HepG2 (cell line): ENCODE data around the gene FBXO11. TPM values are rescaled to one million over a fixed set of nuclear protein-coding genes. Genes with fewer than 3 reads are reported as not detected.
A peak's percentile ranks its signal among the peaks of the same experiment; 100 is the strongest.

Source experiments
- ATF1 ChIP-seq: IDR thresholded peaks from 2 replicates; pipeline ENCODE4 v1.6.1; 2016; ENCODE audit warnings: mild to moderate bottlenecking, control low read depth
- GABPA ChIP-seq, 2 experiments: IDR thresholded peaks; 2 replicates each; pipeline ENCODE4 v1.6.1; 2011 to 2016; ENCODE audit warnings: low read depth in 2 of 2, low read length in 1 of 2, missing biosample characterization in 1 of 2, missing genetic modification characterization in 1 of 2
- KAT2B ChIP-seq: fragments of 150-350 bp; IDR thresholded peaks from 2 replicates; pipeline ENCODE4 v1.6.1; 2014; ENCODE audit warnings: low read depth, low read length, borderline replicate concordance
- LCORL ChIP-seq, 2 experiments: fragments of 450-650 bp in 1 of 2; sonication (generic) in 1 of 2; formaldehyde crosslinking in 1 of 2; IDR thresholded peaks; 2 replicates each; pipeline versions ENCODE4 v1.5.0 to v1.6.1; 2017 to 2020; ENCODE audit warnings: antibody characterized with exemption in 1 of 2, missing genetic modification reagents in 1 of 2
- NFKB2 ChIP-seq: sonication (generic); formaldehyde crosslinking; IDR thresholded peaks from 2 replicates; pipeline ENCODE4 v1.4.0; 2020; ENCODE audit warnings: missing genetic modification reagents, borderline replicate concordance
- POLR2AphosphoS2 ChIP-seq: IDR thresholded peaks from 2 replicates; pipeline ENCODE4 v1.6.1; 2011; ENCODE audit warnings: low read depth, low read length, improper control_type of control experiment
- ZNF12 ChIP-seq: sonication (generic); formaldehyde crosslinking; IDR thresholded peaks from 2 replicates; pipeline ENCODE4 v1.5.0; 2020; ENCODE audit warnings: missing genetic modification reagents
- ZNF335 ChIP-seq: sonication (generic); formaldehyde crosslinking; IDR thresholded peaks from 2 replicates; pipeline ENCODE4 v1.4.0; 2020; ENCODE audit warnings: missing genetic modification reagents
- ZNF510 ChIP-seq: sonication (generic); formaldehyde crosslinking; IDR thresholded peaks from 2 replicates; pipeline ENCODE4 v1.4.0; 2020; ENCODE audit warnings: low read depth, mild to moderate bottlenecking, missing genetic modification reagents
- ZNF543 ChIP-seq: sonication (generic); formaldehyde crosslinking; IDR thresholded peaks from 2 replicates; pipeline ENCODE4 v1.4.0; 2020; ENCODE audit warnings: mild to moderate bottlenecking, missing genetic modification reagents
- ZNF850 ChIP-seq: sonication (generic); formaldehyde crosslinking; conservative IDR thresholded peaks from 2 replicates; pipeline ENCODE4 v1.9.0; 2021; ENCODE audit warnings: mild to moderate bottlenecking, missing genetic modification reagents
- polyA plus RNA-seq, 8 experiments: library from polyadenylated mRNA; depleted of rRNA in 3 of 8; stranded (reverse) in 7 of 8; unstranded in 1 of 8; fragments of >200 nt; fragmentation: Illumina TruSeq in 4 of 8; extraction: Trizol in 4 of 8; gene quantifications; 2 replicates each; pipeline versions ENCODE4 v1.2.1 to v1.2.3, GENCODE V29; 2011 to 2016; ENCODE audit warnings: low read depth in 4 of 8, missing spikeins in 1 of 8, mixed read lengths in 1 of 8; ENCODE audit not compliant: insufficient read depth in 1 of 8
- total RNA-seq, 5 experiments: library from RNA; depleted of rRNA; stranded (reverse); fragments of >200 nt; fragmentation: Illumina TruSeq; extraction: Trizol; gene quantifications; 2 replicates each; pipeline ENCODE4 v1.2.3, GENCODE V29; 2016; ENCODE audit warnings: low read depth in 1 of 5
- TF ChIP-seq, protein P1 (sequence below): sonication (generic); formaldehyde crosslinking; IDR thresholded peaks from 2 replicates; pipeline ENCODE4 v1.8.0; 2022; ENCODE audit warnings: mild to moderate bottlenecking, missing genetic modification reagents; ENCODE audit not compliant: insufficient replicate concordance
- TF ChIP-seq, protein P2 (sequence below), 2 experiments: fragments of 450-650 bp in 1 of 2; sonication (generic) in 1 of 2; formaldehyde crosslinking; IDR thresholded peaks; 2 replicates each; pipeline versions ENCODE4 v1.5.0 to v1.8.0; 2020 to 2022; ENCODE audit warnings: mild to moderate bottlenecking in 1 of 2, missing genetic modification reagents in 1 of 2
- TF ChIP-seq, protein P3 (sequence below): sonication (generic); formaldehyde crosslinking; IDR thresholded peaks from 2 replicates; pipeline ENCODE4 v1.4.0; 2020; ENCODE audit warnings: missing genetic modification reagents, mild to moderate bottlenecking, borderline replicate concordance
- TF ChIP-seq, protein P4 (sequence below): sonication (generic); formaldehyde crosslinking; IDR thresholded peaks from 2 replicates; pipeline ENCODE4 v1.8.0; 2022; ENCODE audit warnings: missing genetic modification reagents, mild to moderate bottlenecking, inconsistent platforms, borderline replicate concordance
- TF ChIP-seq, protein P5 (sequence below): sonication (generic); formaldehyde crosslinking; IDR thresholded peaks from 2 replicates; pipeline ENCODE4 v1.4.0; 2020; ENCODE audit warnings: missing genetic modification reagents, borderline replicate concordance
- TF ChIP-seq, protein P6 (sequence below): IDR thresholded peaks from 2 replicates; pipeline ENCODE4 v1.6.1; 2016; ENCODE audit warnings: missing genetic modification reagents, missing compliant biosample characterization

Gene FBXO11
- total and polyA plus RNA-seq, 2 of the 13 experiments (the other 11 are each of a cell fraction or from before 2014, with no cell fraction given), result 27.9 to 47.6 TPM

DNA sequence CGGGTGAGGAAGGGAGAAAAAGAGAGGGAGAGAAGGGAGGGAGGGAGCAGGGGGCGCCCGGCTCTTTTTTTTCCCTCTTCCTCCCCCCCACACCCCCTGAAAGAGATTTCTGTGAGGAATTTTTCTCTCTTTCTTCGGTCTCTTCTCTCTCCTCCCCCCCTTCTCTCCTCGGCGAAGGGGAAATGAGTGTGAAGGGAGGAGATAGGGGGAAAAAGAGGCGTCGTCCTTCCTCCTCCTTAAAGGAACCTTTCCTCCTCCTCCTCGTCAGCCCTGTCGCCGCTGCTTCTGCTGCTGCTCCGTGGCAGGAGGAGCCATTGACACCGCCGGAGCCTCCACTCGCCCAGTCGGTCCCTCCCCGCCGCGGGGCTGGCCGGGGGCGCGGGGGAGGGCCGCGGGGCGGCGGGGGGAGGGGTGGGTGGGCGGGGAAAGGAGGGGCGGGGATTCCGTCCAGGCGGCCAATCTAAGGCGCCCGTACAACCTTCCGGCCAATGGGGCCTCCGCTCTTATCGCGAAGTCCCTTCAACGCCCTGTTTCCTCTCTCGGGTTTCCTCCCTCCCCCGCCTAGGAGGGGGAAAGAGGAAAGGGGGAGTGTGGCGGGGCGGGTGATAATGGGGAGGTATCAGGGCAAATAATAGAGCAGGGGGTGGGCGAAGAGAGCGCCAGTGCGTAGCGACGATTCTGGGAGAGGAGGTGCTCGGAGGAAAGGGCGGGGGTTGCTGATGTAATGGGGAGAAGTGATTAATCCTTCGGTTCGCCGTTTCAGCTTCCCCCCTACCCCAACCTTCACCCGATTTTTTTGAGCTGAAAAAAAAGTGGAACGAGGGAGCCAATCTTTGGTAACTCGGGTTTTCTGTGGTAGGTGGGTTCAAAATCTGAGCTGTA is at the start of gene FBXO11 (continued):
- TF ChIP-seq, protein P1, sequence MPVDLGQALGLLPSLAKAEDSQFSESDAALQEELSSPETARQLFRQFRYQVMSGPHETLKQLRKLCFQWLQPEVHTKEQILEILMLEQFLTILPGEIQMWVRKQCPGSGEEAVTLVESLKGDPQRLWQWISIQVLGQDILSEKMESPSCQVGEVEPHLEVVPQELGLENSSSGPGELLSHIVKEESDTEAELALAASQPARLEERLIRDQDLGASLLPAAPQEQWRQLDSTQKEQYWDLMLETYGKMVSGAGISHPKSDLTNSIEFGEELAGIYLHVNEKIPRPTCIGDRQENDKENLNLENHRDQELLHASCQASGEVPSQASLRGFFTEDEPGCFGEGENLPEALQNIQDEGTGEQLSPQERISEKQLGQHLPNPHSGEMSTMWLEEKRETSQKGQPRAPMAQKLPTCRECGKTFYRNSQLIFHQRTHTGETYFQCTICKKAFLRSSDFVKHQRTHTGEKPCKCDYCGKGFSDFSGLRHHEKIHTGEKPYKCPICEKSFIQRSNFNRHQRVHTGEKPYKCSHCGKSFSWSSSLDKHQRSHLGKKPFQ, result peak; percentile 44
- TF ChIP-seq ZNF12 (CRISPR knock-in tag) (0 out of 2 replicates have a peak, but pooled peaks have one; percentile 8), POLR2AphosphoS2 (no peak), ATF1 (CRISPR knock-in tag) (peak; percentile 49; the same call in 1 of the 2 replicates), ZNF335 (CRISPR knock-in tag) (0 out of 2 replicates have a peak, but pooled peaks have one; percentile 58), LCORL (IDR thresholded peaks at IDR 0.05) (peak; percentile 69; the same call in 1 of the 2 replicates), LCORL (CRISPR knock-in tag; IDR thresholded peaks at IDR 0.05) (peak; percentile 84), NFKB2 (CRISPR knock-in tag) (no peak), ZNF850 (CRISPR knock-in tag) (no peak), KAT2B (no peak), GABPA (IDR thresholded peaks at IDR 0.05; ENCODE audit: low read depth, low read length) (peak; percentile 41; the same call in 1 of the 2 replicates), GABPA (CRISPR knock-in tag; IDR thresholded peaks at IDR 0.05; ENCODE audit: low read depth) (peak; percentile 79), ZNF510 (CRISPR knock-in tag) (no peak), ZNF543 (CRISPR knock-in tag) (peak; percentile 53; the same call in 1 of the 2 replicates)
- TF ChIP-seq, protein P2, sequence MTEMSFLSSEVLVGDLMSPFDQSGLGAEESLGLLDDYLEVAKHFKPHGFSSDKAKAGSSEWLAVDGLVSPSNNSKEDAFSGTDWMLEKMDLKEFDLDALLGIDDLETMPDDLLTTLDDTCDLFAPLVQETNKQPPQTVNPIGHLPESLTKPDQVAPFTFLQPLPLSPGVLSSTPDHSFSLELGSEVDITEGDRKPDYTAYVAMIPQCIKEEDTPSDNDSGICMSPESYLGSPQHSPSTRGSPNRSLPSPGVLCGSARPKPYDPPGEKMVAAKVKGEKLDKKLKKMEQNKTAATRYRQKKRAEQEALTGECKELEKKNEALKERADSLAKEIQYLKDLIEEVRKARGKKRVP (CRISPR knock-in tag; IDR thresholded peaks at IDR 0.05), result peak in 1 of 2 experiments; percentile 93; a peak in 2 of 4 replicates
- TF ChIP-seq, protein P3, sequence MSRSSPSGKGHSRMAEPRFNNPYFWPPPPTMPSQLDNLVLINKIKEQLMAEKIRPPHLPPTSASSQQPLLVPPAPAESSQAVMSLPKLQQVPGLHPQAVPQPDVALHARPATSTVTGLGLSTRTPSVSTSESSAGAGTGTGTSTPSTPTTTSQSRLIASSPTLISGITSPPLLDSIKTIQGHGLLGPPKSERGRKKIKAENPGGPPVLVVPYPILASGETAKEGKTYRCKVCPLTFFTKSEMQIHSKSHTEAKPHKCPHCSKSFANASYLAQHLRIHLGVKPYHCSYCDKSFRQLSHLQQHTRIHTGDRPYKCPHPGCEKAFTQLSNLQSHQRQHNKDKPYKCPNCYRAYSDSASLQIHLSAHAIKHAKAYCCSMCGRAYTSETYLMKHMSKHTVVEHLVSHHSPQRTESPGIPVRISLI (CRISPR knock-in tag), result peak; percentile 98
- TF ChIP-seq, protein P4, sequence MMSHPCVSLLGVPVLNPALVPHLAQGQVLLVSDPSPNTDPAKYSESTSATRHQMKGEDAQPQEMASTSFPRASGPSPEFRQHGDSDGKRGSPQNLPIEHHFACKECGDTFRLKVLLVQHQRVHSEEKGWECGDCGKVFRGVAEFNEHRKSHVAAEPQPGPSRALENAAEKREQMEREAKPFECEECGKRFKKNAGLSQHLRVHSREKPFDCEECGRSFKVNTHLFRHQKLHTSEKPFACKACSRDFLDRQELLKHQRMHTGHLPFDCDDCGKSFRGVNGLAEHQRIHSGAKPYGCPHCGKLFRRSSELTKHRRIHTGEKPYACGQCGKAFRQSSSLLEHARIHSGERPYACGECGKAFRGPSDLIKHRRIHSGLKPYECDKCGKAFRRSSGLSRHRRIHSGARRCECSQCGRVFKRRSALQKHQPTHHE (CRISPR knock-in tag), result no peak
- TF ChIP-seq, protein P5, sequence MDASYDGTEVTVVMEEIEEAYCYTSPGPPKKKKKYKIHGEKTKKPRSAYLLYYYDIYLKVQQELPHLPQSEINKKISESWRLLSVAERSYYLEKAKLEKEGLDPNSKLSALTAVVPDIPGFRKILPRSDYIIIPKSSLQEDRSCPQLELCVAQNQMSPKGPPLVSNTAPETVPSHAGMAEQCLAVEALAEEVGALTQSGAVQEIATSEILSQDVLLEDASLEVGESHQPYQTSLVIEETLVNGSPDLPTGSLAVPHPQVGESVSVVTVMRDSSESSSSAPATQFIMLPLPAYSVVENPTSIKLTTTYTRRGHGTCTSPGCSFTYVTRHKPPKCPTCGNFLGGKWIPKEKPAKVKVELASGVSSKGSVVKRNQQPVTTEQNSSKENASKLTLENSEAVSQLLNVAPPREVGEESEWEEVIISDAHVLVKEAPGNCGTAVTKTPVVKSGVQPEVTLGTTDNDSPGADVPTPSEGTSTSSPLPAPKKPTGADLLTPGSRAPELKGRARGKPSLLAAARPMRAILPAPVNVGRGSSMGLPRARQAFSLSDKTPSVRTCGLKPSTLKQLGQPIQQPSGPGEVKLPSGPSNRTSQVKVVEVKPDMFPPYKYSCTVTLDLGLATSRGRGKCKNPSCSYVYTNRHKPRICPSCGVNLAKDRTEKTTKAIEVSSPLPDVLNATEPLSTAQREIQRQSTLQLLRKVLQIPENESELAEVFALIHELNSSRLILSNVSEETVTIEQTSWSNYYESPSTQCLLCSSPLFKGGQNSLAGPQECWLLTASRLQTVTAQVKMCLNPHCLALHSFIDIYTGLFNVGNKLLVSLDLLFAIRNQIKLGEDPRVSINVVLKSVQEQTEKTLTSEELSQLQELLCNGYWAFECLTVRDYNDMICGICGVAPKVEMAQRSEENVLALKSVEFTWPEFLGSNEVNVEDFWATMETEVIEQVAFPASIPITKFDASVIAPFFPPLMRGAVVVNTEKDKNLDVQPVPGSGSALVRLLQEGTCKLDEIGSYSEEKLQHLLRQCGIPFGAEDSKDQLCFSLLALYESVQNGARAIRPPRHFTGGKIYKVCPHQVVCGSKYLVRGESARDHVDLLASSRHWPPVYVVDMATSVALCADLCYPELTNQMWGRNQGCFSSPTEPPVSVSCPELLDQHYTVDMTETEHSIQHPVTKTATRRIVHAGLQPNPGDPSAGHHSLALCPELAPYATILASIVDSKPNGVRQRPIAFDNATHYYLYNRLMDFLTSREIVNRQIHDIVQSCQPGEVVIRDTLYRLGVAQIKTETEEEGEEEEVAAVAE (CRISPR knock-in tag), result peak; percentile 22; the same call in 1 of the 2 replicates
- TF ChIP-seq, protein P6, sequence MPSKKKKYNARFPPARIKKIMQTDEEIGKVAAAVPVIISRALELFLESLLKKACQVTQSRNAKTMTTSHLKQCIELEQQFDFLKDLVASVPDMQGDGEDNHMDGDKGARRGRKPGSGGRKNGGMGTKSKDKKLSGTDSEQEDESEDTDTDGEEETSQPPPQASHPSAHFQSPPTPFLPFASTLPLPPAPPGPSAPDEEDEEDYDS, result peak; percentile 66
